NCI-H2029 (cell line): ENCODE data around the gene ZNF366.
"Not testable (repeated sequence)": the region's sequence is repeated elsewhere in the genome, so short reads cannot be mapped to it uniquely, and the experiment has no call there.

Experiments used
- DNase-seq: peaks from one replicate; lab custom pipeline; 2025; lab: John Stamatoyannopoulos, UW

Gene ZNF366

GRCh38 chr5:72404771-72405170 is 102.4 kb downstream of the ZNF366 start:
- not testable (repeated sequence) for DNase-seq

- no peak for DNase-seq
These were observed 104.1 kb downstream of the ZNF366 start for GRCh38 chr5:72402959-72403628.

GRCh38 chr5:72402381-72402890 is 104.8 kb downstream of the ZNF366 start:
- DNase-seq, result no peak

GRCh38 chr5:72400950-72401349 is 106.3 kb downstream of the ZNF366 start:
- no peak for DNase-seq

GRCh38 chr5:72397836-72398235 is 109.4 kb downstream of the ZNF366 start:
- no peak for DNase-seq

- no peak for DNase-seq
These were observed 112.5 kb downstream of the ZNF366 start for GRCh38 chr5:72394688-72395087.

GRCh38 chr5:72393052-72393451 is 114.2 kb downstream of the ZNF366 start:
- no peak for DNase-seq
